HL-60 (cell line): ENCODE results near the gene SKP1.

Source experiments
- DNase-seq, 2 experiments: peaks; one replicate each; pipeline ENCODE4 v3.0.0-alpha.2; 2010 to 2020; ENCODE audit warnings: low read depth in 1 of 2, low spot score in 1 of 2
- H3K27ac ChIP-seq: fragments of 250-450 bp; sonication (Bioruptor Pico); replicated peaks from 2 replicates; pipeline ENCODE4 v1.5.1; 2020; ENCODE audit warnings: mild to moderate bottlenecking, moderate library complexity
- H3K27me3 ChIP-seq: fragments of 250-450 bp; sonication (Bioruptor Pico); 2 replicates; pipeline ENCODE4 v1.5.1; 2021; ENCODE audit warnings: mild to moderate bottlenecking, moderate library complexity; ENCODE audit not compliant: insufficient read depth, poor library complexity, severe bottlenecking
- H3K4me3 ChIP-seq: replicated peaks from 2 replicates; pipeline ENCODE4 v1.5.1; 2011; ENCODE audit warnings: mild to moderate bottlenecking, control low read depth, low read length; ENCODE audit not compliant: insufficient read depth
- GABPA ChIP-seq: IDR thresholded peaks from 2 replicates; pipeline ENCODE4 v1.6.1; 2012; ENCODE audit warnings: low read depth
- POLR2AphosphoS5 ChIP-seq: IDR thresholded peaks from 2 replicates; pipeline ENCODE4 v1.6.1; 2012; ENCODE audit warnings: low read depth
- SPI1 ChIP-seq: IDR thresholded peaks from 2 replicates; pipeline ENCODE4 v1.6.1; 2012; ENCODE audit warnings: low read depth, mild to moderate bottlenecking, borderline replicate concordance
- TF ChIP-seq, protein P1 (sequence below): IDR thresholded peaks from 2 replicates; pipeline ENCODE4 v1.6.1; 2012; ENCODE audit warnings: low read depth; ENCODE audit not compliant: insufficient replicate concordance
- TF ChIP-seq, protein P2 (sequence below): IDR thresholded peaks from one replicate; pipeline ENCODE4 v1.5.1; 2011; ENCODE audit warnings: low read length, control low read depth, inconsistent platforms; ENCODE audit not compliant: insufficient read depth

SKP1 gene

DNA sequence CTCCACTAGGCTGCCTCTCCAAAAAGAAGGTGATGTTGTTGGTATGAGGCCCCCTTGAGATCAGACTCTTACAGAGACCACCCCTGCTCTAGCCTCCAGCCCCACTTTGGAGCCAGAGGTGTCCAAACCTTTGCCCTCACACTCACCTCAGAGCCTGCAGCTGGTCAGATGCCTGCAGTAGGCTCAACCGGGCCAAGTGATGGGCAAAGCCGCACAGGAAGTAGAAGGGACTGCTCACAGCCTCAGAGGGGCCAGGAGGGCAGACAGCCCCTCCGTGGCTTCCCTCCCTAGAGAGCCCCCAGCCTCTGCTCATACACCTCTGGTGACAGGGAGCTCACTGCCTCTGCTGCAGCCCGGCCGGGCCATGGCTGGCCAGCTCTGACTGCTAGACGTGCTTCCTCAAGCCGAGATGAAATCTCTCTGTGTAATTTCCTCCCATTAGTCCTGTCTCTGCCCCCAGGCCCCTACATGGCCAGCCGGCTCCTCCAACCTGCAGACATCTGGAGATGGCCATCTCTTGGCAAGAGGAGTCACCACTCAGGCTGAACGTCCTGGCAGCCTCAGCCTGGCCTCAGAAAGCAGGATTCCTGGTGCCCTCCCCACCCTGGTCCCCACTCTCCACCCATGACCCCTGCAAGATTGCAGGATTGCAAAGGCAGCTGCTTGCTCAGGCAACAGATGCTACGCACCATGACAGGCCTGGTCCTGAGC is 69.6 kb downstream of the SKP1 start:
- H3K4me3 ChIP-seq = no peak overlapping the region
- H3K27me3 ChIP-seq = no peaks in the 10 kb centered on the region
- H3K27ac ChIP-seq = no peak overlapping the region
- TF ChIP-seq, protein P1, sequence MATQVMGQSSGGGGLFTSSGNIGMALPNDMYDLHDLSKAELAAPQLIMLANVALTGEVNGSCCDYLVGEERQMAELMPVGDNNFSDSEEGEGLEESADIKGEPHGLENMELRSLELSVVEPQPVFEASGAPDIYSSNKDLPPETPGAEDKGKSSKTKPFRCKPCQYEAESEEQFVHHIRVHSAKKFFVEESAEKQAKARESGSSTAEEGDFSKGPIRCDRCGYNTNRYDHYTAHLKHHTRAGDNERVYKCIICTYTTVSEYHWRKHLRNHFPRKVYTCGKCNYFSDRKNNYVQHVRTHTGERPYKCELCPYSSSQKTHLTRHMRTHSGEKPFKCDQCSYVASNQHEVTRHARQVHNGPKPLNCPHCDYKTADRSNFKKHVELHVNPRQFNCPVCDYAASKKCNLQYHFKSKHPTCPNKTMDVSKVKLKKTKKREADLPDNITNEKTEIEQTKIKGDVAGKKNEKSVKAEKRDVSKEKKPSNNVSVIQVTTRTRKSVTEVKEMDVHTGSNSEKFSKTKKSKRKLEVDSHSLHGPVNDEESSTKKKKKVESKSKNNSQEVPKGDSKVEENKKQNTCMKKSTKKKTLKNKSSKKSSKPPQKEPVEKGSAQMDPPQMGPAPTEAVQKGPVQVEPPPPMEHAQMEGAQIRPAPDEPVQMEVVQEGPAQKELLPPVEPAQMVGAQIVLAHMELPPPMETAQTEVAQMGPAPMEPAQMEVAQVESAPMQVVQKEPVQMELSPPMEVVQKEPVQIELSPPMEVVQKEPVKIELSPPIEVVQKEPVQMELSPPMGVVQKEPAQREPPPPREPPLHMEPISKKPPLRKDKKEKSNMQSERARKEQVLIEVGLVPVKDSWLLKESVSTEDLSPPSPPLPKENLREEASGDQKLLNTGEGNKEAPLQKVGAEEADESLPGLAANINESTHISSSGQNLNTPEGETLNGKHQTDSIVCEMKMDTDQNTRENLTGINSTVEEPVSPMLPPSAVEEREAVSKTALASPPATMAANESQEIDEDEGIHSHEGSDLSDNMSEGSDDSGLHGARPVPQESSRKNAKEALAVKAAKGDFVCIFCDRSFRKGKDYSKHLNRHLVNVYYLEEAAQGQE = no peak
- TF ChIP-seq SPI1 = no peak
- TF ChIP-seq, protein P2, sequence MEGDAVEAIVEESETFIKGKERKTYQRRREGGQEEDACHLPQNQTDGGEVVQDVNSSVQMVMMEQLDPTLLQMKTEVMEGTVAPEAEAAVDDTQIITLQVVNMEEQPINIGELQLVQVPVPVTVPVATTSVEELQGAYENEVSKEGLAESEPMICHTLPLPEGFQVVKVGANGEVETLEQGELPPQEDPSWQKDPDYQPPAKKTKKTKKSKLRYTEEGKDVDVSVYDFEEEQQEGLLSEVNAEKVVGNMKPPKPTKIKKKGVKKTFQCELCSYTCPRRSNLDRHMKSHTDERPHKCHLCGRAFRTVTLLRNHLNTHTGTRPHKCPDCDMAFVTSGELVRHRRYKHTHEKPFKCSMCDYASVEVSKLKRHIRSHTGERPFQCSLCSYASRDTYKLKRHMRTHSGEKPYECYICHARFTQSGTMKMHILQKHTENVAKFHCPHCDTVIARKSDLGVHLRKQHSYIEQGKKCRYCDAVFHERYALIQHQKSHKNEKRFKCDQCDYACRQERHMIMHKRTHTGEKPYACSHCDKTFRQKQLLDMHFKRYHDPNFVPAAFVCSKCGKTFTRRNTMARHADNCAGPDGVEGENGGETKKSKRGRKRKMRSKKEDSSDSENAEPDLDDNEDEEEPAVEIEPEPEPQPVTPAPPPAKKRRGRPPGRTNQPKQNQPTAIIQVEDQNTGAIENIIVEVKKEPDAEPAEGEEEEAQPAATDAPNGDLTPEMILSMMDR = no peak
- TF ChIP-seq GABPA = no peak
- TF ChIP-seq POLR2AphosphoS5 = no peak
- no peak for DNase-seq

DNA sequence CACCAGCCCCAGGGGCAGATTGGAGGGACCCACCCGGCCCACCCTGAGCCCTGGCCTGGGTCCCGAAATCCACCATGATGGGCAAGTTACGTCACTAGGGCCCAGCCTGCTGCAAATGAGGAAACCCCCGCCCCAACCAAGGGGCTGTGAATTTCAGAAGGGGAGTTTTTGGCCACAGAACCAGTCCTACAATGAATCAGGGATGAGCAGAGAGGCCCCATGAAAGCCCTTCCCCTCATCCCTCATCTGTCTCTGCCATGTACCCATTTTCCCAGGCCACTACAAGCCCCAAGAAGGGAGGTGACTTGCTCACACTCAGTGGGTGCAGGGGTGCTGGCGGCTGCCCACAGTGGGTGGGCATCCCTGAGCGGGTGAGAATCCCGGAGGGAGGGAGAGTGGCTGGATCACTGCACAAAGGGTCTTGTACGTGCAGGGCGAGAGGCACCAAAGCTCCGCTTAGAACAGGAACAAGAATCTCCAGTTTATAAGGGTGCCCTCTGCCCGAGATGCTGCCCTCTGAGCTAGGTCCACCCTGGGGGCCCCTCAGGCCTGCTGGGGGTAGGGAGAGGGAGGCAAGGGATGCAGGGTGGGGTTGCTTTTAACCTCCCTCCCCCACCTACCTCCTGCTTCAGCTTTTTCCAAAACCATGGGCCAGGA is 72.6 kb downstream of the SKP1 start:
- Histone ChIP-seq H3K4me3 (no peak overlapping the region), H3K27me3 (no peaks in the 10 kb centered on the region), H3K27ac (no peak overlapping the region)
- no peak for TF ChIP-seq SPI1
- no peak for DNase-seq

GRCh38 chr5:134103397-134103796 is 73.4 kb downstream of the SKP1 start:
- no peak for DNase-seq
- Histone ChIP-seq H3K27ac (no peak overlapping the region), H3K4me3 (no peak overlapping the region), H3K27me3 (no peaks in the 10 kb centered on the region)
- TF ChIP-seq, protein P1 = no peak
- TF ChIP-seq POLR2AphosphoS5 (no peak), SPI1 (no peak), GABPA (no peak)
- TF ChIP-seq, protein P2 = no peak

- TF ChIP-seq, protein P2 = peak; percentile 39
- TF ChIP-seq, protein P1 = no peak
- H3K27ac ChIP-seq = no peak overlapping the region
- H3K4me3 ChIP-seq = no peak overlapping the region
- no peaks in the 10 kb centered on the region for H3K27me3 ChIP-seq
- DNase-seq = peak in 1 of 2 experiments; percentile 19
Observed at GRCh38 chr5:134101686-134102439, 74.9 kb downstream of the SKP1 start.
